Measurements from ENCODE around the gene HOXA1.

The HOXA1 gene

GRCh38 chr7:27114881-27115220, 19.1 kb upstream of the HOXA1 start:
- H3K4me1 ChIP-seq (ENCODE audit: insufficient read depth, low read length), result no peaks in the 10 kb centered on the region
- no peak overlapping the region for H3K4me3 ChIP-seq (ENCODE audit: low read depth in 1 of 2, low read length in 2 of 2)
- no peaks in the 10 kb centered on the region for H3K27me3 ChIP-seq (ENCODE audit: insufficient read depth, low read length, poor library complexity)
- no peaks in the 10 kb centered on the region for H3K9me3 ChIP-seq (ENCODE audit: insufficient read depth, low read length, severe bottlenecking)
- no peaks in the 10 kb centered on the region for H3K79me2 ChIP-seq (ENCODE audit: insufficient read depth, low read length)
- H3K9ac ChIP-seq (ENCODE audit: low read depth, low read length), result no peak overlapping the region
- ATAC-seq (ENCODE audit: insufficient read depth, low read depth) (no peak), DNase-seq (no peak)
- no peak overlapping the region for H3K4me2 ChIP-seq (ENCODE audit: insufficient read depth, low read length)
- H2AFZ ChIP-seq (ENCODE audit: low read depth, low read length), result no peak overlapping the region
- H3K27ac ChIP-seq (ENCODE audit: low read length), result no peak overlapping the region
- no peak for TF ChIP-seq EZH2 (IDR thresholded peaks at IDR 0.05; ENCODE audit: borderline replicate concordance, low read depth, low read length, severe bottlenecking)
- no peak for TF ChIP-seq CTCF (IDR thresholded peaks at IDR 0.05; ENCODE audit: borderline replicate concordance, extremely low read depth, low read length, poor library complexity, severe bottlenecking)
- H4K20me1 ChIP-seq (ENCODE audit: insufficient read depth, low read length), result no peaks in the 10 kb centered on the region
- no peaks in the 10 kb centered on the region for H3K36me3 ChIP-seq (ENCODE audit: insufficient read depth, low read length)

GRCh38 chr7:27113991-27114769, 18.4 kb upstream of the HOXA1 start:
- Histone ChIP-seq H4K20me1 (ENCODE audit: insufficient read depth, low read length) (no peaks in the 10 kb centered on the region), H3K4me3 (ENCODE audit: low read depth in 1 of 2, low read length in 2 of 2) (no peak overlapping the region), H3K4me1 (ENCODE audit: insufficient read depth, low read length) (no peaks in the 10 kb centered on the region), H3K9ac (ENCODE audit: low read depth, low read length) (no peak overlapping the region), H2AFZ (ENCODE audit: low read depth, low read length) (no peak overlapping the region), H3K27me3 (ENCODE audit: insufficient read depth, low read length, poor library complexity) (no peaks in the 10 kb centered on the region), H3K36me3 (ENCODE audit: insufficient read depth, low read length) (no peaks in the 10 kb centered on the region), H3K4me2 (ENCODE audit: insufficient read depth, low read length) (no peak overlapping the region), H3K9me3 (ENCODE audit: insufficient read depth, low read length, severe bottlenecking) (no peaks in the 10 kb centered on the region), H3K79me2 (ENCODE audit: insufficient read depth, low read length) (no peaks in the 10 kb centered on the region), H3K27ac (ENCODE audit: low read length) (no peak overlapping the region)
- DNase-seq (no peak), ATAC-seq (ENCODE audit: insufficient read depth, low read depth) (no peak)
- no peak for TF ChIP-seq EZH2 (IDR thresholded peaks at IDR 0.05; ENCODE audit: borderline replicate concordance, low read depth, low read length, severe bottlenecking)
- no peak for TF ChIP-seq CTCF (IDR thresholded peaks at IDR 0.05; ENCODE audit: borderline replicate concordance, extremely low read depth, low read length, poor library complexity, severe bottlenecking)

- H3K4me1 ChIP-seq (ENCODE audit: insufficient read depth, low read length), result no peaks in the 10 kb centered on the region
- H3K27ac ChIP-seq (ENCODE audit: low read length), result no peak overlapping the region
- H4K20me1 ChIP-seq (ENCODE audit: insufficient read depth, low read length), result no peaks in the 10 kb centered on the region
- no peak overlapping the region for H3K4me3 ChIP-seq (ENCODE audit: low read depth in 1 of 2, low read length in 2 of 2)
- H2AFZ ChIP-seq (ENCODE audit: low read depth, low read length), result no peak overlapping the region
- no peak overlapping the region for H3K4me2 ChIP-seq (ENCODE audit: insufficient read depth, low read length)
- no peak overlapping the region for H3K9ac ChIP-seq (ENCODE audit: low read depth, low read length)
- no peaks in the 10 kb centered on the region for H3K9me3 ChIP-seq (ENCODE audit: insufficient read depth, low read length, severe bottlenecking)
- H3K79me2 ChIP-seq (ENCODE audit: insufficient read depth, low read length), result no peaks in the 10 kb centered on the region
- DNase-seq (no peak), ATAC-seq (ENCODE audit: insufficient read depth, low read depth) (no peak)
- H3K36me3 ChIP-seq (ENCODE audit: insufficient read depth, low read length), result no peaks in the 10 kb centered on the region
- no peaks in the 10 kb centered on the region for H3K27me3 ChIP-seq (ENCODE audit: insufficient read depth, low read length, poor library complexity)
- TF ChIP-seq EZH2 (IDR thresholded peaks at IDR 0.05; ENCODE audit: borderline replicate concordance, low read depth, low read length, severe bottlenecking) (no peak), CTCF (IDR thresholded peaks at IDR 0.05; ENCODE audit: borderline replicate concordance, extremely low read depth, low read length, poor library complexity, severe bottlenecking) (no peak)
Measured at GRCh38 chr7:27112955-27113949, 17.5 kb upstream of the HOXA1 start.

All from DND-41 (cell line).